ENCODE data around the gene ST3GAL6.

The ST3GAL6 gene

DNA sequence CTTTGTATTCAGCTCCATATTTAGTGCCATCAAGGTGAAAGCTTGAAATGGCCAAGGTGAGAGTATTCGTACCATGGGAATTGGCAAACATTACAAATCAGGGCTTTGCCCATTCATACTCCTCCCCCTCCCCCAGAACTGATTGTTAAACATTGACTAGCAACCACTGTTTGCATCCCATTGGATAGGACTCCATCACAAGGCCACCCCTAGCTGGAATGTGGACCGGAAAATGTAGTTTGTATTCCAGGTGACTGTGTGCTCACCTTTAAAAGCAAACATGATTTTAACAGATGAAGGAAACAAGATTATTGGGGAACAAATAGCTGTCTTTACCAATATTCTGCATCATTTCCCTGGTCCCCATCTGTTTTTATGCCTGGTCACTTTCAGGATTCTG is 14.1 kb downstream of the ST3GAL6 start:
- DNase-seq (ENCODE audit: low spot score): no peak

DNA sequence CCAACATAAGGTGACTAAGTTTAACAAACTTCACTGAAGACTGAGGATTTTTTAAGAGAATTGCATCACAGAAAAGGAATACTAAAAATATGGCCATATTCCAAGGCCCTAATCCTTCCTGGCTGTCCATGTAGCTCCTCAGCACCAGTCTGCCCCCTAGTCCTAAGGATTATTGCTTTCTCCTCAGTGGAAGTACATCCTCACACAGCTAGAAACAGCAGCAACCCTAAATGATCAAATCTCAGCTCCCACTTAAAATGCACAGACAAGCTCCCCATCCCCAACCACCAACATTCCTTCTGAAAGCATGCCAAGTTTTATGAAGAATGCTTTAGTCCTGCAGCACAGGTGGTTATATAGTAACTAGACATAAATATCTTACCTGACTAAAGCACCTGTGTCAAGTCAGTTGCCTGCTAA is 14.7 kb downstream of the ST3GAL6 start:
- DNase-seq (ENCODE audit: low spot score): no peak

DNA sequence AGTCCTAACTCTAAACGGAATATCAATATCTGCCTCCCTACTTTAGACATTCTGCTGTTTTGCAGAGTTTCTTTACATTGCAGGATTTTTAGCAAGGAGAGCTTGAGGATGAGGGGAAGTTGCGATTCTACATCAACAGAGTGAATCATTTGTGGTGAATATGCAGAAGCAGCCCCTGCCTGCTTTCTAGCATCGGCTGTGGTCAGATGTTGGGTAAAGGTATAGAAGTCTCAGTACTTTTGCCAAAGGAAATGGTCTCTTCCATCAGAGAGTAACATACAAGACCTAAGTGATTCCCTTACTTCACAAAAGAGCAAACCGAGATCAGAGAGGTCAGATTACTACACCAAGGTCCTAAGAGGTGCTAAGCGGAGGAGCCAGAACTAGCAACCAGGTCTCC is 15.2 kb downstream of the ST3GAL6 start:
- DNase-seq (ENCODE audit: low spot score): no peak

DNA sequence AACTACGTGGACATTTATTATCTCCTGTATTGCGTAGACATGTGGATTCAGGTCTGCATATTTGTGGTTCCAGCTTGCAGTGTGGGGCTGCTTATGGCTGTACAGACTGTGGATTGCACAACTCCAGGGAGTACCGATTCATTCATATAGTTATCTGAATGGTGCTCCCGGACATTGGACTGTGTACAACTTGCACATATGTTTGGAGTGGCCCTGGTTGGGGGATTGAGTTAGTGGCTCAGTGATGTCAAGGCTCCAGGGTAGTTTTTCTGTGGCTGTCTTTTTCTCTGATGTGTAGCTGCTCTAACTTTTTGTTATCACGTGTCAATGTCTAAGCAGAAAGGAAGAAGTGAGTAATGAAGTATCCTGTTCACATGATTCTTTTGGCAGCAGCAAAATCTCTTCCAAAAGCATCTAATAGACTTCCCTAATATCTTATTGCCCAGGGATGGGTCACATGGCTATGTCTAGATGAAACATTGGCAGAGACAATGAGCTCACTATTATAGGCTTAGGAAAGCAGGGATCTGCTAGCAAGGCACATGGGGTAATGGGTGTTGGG is 15.8 kb downstream of the ST3GAL6 start:
- DNase-seq (ENCODE audit: low spot score): no peak

DNA sequence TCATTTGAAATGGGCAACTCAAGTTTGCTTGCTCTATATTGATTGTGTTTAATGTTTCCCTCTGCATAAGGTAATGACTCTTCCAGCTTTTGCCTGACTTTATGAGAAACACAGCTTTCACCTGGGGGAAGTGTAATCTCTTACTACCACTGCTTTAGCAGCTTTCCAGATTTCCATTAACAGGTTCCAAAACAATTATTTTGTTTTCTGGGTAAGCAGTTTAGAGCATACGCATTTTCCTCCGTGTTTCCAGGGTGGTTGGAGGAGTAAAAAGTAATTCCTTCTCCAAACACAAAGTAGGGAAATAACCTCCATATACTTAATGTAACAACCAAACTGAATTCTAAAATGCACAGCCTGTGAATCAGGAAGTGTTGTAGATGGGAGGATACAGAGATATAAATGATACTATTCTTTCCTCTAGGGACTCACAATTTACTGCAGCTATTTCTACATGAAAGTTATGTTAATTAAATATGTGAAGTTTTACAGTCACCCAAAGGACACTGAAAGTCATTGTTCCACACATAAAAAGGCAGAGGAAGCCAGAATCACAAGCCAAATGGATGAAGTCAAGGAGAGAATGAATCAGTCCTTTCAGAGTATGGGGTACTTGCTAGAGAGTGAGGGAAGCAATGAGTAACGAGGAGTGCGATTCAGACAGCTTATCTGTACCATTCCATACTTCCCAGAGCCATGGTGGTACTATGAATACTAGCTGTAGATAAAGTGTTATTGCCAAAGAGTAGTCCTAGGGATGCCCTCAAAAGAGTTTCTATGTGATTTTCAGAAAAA is 16.6 kb downstream of the ST3GAL6 start:
- DNase-seq (ENCODE audit: low spot score): no peak

DNA sequence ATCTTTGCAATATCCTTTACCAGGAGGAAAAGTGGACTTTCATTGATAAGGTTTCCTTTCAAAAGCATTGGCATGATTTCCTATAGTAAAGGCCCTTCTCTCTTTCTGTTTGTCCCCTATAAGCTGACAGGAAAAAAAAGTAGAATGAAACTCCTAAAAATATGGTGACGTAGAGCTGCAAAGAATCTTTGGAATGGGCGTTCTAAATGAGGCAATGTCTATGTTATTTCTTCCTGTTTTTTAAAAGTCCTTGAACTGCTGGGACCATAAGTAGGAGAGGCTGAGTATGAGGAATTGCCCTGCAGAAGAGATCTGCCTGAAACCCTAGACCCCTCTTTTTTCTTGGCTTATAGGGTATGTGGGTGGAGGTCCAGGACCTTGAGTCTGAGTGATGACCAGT is 17.2 kb downstream of the ST3GAL6 start:
- DNase-seq (ENCODE audit: low spot score): no peak

DNA sequence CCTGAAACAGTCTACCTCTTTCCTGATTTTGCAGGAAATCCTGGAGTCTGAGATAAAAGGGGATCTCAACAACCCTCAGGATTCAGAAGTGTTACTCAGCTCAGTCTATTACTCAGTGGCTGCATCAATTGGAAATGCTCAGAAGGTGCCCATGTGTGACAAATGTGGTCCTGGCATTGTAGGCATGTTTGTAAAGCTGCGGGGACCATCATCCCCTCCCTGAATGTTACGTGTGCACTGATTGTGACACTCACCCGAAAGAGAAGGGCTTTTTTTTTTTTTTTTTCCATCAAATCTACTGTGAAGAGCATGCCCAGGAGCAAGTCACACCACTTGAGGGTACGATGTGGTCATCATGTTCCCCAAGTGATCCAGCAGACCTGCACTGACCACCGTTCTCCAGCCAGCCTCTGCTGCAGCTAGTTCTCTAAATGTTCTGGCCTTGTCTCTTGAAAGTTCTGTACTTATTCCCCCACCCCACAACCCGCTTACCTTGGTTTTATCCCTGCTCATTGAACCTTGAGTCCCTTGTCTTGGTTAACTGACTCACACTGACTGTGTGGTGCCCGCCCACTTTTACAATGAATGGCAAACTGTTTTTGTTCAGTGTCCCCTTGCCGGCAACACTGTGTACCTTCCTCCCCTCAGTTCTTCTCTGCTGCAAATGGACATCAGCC is 19.8 kb downstream of the ST3GAL6 start:
- DNase-seq (ENCODE audit: low spot score): no peak

DNA sequence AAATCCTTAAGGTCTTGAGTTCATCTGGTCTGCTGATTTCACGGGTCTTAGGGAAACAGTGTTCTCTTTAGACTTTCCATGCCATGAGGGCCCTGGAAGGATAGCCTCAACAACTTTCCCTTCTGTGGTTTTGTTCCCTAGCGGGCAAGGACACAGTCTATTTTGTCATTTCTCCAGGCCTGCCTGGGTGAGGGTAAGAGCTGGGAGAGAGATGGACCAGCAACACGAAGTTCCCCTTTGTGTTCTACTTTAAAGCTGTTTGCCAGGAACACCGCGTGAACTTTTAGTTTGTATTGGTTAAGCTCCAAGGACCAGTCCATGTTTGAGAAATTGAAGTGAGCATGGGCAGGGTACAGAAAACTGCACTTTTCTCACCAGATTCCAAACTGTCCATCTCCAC is 20.9 kb downstream of the ST3GAL6 start:
- DNase-seq (ENCODE audit: low spot score): no peak

DNA sequence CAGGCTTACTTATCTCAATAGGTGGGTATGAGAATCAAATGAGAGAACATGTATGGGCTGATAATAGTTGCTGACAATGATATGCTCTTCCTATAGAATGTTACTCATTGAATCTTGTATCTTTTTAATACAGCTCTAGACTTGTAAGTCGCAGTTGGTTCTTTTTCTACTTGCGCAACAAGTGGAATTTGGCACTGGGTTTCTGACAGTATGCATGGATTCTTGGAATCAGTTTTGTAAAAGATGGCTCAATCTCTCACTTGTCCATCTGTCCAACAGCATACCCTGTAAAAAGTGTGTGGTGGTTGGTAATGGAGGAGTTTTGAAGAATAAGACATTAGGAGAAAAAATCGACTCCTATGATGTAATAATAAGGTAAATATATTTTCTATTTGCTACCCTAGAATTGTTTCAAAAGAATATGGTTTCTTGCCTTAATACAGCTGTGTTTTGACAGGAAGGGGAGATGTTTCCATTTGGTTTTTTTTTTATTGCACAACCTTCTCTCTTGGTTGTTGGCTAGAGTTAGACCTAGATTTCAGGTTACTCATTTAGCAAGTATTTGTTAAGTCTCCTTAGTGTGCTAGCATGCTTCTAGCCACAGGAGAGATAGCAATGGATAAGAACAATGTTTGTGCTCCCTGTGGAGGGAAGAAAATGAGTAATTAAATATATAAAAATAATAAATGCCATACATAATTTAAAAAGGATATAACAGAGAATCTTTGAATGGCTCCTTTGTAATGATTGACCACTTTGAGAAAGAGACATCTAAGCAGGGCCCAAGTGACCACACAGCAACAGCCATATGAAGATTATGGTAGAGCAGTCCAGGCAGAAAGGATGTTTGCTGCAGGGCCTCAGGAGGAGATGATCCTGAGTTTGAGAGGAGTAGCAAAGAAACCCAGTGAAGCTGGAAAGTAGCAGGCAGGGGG is 21.8 kb downstream of the ST3GAL6 start:
- no peak for DNase-seq (ENCODE audit: low spot score)

DNA sequence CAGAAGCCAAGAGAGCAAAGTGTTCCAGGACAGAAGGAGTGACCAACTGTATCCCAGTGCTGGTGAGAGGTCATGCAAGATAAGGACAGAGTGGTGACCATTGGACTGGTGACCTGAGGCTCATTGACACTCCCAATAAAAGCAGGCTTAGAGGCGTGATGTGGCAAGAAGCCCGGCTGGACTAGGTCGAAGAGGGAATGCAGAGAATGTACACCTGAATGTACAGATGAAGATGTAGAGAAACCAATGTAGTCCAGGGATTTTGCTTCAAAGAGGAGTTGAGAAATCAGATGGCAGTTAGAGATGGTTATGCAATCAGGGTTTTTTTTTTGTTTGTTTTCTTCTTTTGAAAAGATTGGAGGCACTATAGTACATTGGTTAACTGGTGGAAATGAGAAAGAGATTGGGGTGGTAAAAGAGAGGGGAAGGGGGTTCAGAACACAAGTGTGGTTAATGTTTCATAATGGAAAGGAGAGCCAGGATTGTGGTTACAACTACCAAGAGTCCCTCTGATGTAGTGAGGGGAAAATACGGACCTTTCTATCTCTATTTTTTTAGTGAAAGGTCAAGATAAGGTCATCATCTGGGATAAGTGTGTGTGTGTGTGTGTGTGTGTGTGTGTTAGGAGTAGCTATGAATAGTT is 23.3 kb downstream of the ST3GAL6 start:
- no peak for DNase-seq (ENCODE audit: low spot score)

DNA sequence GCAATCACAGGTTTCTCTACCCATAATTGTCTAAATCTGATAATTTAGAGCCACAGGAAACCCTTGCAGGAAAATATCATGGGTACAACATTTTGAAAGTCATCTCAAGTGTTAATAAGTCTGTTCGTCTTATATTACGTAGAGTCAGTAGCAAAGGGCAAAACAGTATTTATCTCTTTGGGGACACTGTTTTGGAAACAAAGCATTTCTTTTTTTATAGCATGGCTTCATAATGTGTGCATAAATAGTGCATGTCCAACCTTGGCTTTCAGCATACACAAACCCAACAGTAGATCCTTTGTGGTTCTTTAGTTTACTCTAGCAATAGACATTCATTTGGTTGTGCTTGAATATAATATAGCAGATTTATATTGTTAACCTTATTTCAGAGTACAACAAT is 24.0 kb downstream of the ST3GAL6 start:
- DNase-seq (ENCODE audit: low spot score): no peak

DNA sequence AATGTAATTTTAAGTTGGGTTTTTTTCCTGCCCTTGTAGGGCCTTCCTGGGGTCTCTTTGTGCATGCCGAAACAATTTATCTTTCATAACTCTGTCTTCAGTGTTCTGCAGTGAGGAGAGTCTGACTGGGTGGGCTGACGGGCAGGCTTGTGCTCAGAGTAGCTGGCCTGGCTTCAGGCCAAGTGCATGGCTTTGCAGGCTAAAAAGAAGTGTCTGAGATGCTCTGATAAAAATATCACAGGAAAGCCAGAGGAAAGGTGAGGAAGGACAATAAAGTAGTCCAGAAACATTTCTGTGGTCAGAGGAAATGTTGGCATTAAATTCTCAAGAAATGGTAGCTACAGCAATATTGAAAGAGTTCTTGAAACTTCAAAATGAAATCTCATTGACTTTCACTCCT is 25.5 kb downstream of the ST3GAL6 start:
- no peak for DNase-seq (ENCODE audit: low spot score)

DNA sequence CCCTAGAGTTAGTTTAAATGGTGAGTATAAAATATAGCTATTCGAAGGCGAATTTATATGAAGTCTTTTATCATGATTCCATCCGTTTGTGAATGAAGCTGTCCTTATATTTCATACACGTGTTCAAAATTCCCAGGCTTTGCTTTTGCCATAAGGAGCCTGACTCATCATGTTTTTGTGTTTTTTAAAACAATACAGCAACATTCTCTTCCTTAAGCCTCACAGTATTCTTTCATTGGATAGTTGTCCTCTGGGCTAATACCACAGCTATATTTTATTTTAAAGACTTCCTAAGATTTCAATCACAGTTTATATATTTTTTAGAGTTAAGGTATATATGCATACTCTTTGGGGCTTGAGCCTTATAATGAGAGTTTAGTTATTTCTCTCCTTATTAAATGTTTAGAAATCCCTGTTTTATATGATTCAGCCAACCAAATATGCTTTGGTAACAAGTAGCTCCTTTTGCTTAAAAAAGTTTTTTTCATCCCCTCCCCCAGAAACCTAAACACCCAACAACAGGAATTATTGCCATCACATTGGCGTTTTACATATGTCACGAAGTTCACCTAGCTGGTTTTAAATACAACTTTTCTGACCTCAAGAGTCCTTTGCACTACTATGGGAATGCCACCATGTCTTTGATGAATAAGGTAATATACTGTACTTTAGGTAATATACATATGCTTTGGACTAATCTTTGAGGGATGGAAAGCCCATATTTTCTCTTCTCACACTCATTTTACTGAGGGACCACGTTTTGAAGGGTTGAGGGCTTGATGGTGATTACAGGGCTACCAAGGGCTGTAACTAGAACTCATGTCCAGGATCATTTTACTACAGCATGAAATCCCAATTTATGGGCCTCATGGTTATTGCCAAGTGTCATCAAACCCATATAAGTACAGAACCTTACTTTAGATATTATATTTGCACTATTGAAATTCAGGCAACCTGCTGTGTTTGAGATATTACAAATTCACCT is 28.5 kb downstream of the ST3GAL6 start:
- DNase-seq (ENCODE audit: low spot score): no peak

DNA sequence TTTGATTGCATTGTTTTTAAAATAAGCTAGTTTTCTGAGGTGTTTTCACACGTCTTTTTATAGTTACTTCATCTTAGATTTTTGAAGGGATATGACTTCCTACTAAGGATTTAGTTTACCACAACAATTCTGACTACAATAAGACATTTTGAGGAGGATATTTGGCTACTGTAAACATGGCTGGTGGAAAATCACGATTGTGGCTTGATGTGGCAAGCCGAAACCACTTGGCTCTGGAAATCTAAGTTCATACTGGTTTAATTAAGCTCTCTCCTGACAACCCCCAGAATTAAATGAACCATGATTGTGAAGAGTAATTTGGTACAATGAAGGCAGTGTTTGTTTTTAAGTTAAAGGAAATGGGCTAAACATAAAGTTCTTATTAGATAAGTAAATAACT is 30.8 kb downstream of the ST3GAL6 start:
- DNase-seq (ENCODE audit: low spot score): no peak

DNA sequence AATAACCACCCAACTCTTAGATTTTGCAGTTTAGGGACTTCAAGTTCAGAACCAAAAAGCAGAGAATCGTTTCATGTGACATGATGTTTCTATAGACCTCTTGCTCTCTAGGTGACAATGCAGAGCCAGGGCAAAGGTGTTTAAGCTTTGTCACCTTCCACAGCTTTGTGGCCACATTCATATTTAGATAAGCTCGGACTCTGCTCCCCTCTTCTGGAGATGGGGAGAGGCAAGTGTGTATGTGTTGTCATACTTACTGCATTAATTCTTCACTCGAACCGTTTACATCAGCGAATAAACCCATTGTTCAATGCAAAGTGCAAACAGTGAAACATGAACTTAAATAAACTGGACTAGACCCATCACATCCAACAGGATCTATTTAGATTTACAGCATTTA is 33.2 kb downstream of the ST3GAL6 start:
- DNase-seq (ENCODE audit: low spot score): no peak

DNA sequence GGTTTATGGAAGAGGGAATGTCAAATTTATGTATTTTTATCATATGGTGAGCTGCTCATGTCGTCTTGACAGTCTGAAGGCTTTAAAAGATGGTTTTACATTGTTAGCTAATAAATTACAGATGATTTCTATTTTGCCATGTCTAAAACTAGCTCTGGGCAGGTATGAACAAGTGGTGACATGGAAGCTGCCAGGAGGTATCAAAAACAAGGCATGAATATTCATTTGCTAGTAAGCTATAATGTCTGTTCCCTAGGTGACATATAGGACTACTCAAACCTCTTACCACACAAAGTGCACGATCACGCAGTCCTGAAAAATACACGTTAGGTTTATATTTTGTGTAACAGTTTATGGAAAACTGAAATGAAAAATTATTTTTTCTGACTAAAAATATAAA is 34.8 kb downstream of the ST3GAL6 start:
- DNase-seq (ENCODE audit: low spot score): no peak

DNA sequence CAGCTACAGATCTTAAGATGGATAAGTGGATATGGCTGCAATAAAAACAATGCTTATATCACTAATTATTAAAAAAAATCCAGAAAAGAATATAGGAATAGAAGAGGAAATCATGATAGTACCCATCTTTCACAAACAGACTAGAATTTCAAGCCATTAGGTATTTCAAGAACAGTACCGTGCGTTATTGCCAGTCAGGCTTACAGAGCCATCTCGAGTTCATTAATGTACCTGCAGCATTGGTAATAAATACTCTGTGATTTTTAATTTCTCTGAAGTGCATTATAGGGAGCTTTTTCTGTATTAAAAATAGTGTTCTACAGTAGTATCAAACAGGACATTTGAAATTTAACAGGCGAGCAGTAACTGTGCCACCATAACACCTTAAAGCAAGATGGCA is 35.7 kb downstream of the ST3GAL6 start:
- DNase-seq (ENCODE audit: low spot score): no peak

DNA sequence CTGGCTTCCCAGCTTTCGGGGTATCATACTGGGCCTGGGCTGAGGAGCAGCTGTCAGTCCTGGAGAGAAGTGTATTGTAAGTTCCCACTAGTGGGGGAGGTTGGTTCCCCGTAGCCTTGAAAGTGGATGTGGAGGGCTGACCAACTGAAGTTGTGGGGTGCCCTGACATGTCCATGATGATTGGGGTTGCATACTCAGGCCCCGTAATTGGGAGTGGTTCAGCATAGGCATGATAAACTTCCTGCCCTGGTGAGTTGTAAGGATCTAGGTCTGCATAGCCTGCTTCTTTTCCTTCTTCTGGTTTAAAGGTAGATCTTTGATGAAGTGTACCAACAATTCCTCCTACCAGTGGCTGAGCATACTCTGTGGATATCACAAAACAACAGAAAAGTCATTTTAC is 36.3 kb downstream of the ST3GAL6 start:
- no peak for DNase-seq (ENCODE audit: low spot score)

DNA sequence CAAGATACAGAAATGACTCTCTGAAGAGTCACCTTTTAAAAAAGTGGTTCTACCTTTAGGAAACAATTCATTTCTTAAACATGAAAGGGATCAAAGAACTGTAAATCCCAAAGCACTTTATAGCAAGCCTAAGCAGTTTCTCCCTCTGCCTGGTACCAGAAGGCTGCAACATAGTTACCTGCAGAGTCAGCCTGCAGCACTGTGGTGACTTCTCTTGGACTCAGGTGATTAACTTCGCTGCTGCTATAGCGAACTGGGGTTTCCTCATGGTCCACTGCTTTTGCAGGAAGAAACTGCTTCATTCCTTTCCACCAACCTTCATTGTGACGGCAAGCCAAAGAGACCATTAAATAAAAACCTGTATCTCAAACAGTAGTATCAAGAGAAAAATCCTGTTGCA is 37.3 kb downstream of the ST3GAL6 start:
- no peak for DNase-seq (ENCODE audit: low spot score)

DNA sequence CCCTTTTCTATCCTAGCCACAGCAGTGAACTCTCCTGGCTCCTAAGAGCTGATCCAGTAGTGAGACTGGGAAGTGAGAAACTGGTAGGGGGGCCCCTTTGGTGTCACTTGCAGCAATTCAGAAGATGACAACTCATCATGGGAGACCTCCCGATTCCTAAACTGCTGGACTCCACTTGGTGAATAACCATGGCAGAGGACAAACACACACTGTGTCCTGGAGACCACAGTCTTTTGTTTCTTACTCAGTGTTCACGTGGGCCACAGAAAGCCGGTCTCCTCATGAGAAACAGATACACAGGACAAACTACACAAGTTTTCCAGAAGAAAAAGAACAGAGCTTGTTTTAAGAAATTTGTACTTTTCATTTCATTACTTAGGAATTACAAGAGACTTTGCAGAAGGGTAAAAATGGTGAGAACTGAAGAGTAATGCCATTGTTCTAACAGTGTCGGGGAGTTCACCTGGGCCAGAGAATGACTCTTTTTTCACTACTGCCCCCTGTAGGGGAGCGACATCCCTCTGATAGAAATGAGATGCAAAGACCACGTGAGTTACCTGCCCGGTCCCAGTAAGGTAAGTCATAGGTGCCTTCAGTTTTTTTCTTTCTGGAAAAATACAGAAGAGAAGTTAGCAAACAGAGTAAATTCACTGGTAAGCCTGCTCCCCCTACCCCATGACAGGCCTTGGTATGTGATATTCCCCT is 38.1 kb downstream of the ST3GAL6 start:
- no peak for DNase-seq (ENCODE audit: low spot score)

Measured in CD4-positive, alpha-beta T cell treated with Interleukin-15 for 4 hours (primary cell).